OCI-LY3 (cell line): Measurements from ENCODE around the gene RASGRF2.

Source experiments
- CTCF ChIP-seq: fragments of 200-600, 300-600 bp; sonication (generic); IDR thresholded peaks from 2 replicates; pipeline ENCODE4 v1.5.1; 2014; ENCODE audit warnings: antibody characterized with exemption, low read length, low read depth
- EZH2phosphoT487 ChIP-seq: fragments of 200-600 bp; shearing (Covaris generic); IDR thresholded peaks from 2 replicates; pipeline ENCODE4 v1.6.1; 2018; ENCODE audit warnings: antibody characterized with exemption, mixed run types, low read depth

DNA sequence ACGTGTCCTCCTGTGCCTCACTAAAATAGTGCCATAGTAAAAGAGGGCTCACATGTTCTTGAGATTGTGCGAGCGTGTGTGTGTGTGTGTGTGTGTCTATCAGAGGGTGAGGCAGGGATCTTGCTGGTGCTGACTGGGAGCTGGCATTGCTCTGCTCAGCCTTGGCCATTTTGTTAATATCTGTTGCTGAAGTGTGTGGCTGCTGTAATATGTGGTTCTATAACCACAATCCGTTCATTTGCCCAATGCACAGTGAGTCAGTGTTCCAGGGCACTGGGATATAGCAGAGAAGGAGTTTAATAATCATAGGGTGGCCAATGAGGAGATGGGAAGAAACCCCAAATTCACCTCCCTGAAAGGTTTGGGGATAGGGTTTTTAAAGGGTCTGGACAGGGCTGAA is 61.3 kb downstream of the RASGRF2 start:
- no peak for TF ChIP-seq CTCF
- no peak for TF ChIP-seq EZH2phosphoT487
